ENCODE results near the gene GMCL2. TPM values are rescaled to one million over a fixed set of nuclear protein-coding genes. Genes with fewer than 3 reads are reported as not detected.

GMCL2 gene
- total RNA-seq, 1 donor from 2014 or later: not detected

GRCh38 chr5:178160176-178160575, 27.0 kb downstream of the GMCL2 start:
- Histone ChIP-seq H3K27me3 (ENCODE audit: low read depth) (peaks cover 15% of the 10 kb centered on the region), H3K9me3 (no peaks in the 10 kb centered on the region), H3K27ac (no peak overlapping the region), H3K36me3 (no peaks in the 10 kb centered on the region), H3K4me1 (peaks cover 9% of the 10 kb centered on the region), H3K4me3 (no peak overlapping the region)
- intact Hi-C loops (cut with DNase I): loop anchor here (5.0 kb wide), 1 partner anchor 83 kb away; no protein-coding TSS in a partner anchor
- no peak for TF ChIP-seq CTCF (IDR thresholded peaks at IDR 0.05)
- DNase-seq (no peak), ATAC-seq (no peak)

GRCh38 chr5:178155065-178155464, 32.1 kb downstream of the GMCL2 start:
- H3K27ac ChIP-seq: no peak overlapping the region
- H3K27me3 ChIP-seq (ENCODE audit: low read depth): no peaks in the 10 kb centered on the region
- no peak for DNase-seq
- no peaks in the 10 kb centered on the region for H3K9me3 ChIP-seq
- peaks cover 15% of the 10 kb centered on the region for H3K36me3 ChIP-seq
- peaks cover 26% of the 10 kb centered on the region for H3K4me1 ChIP-seq
- ATAC-seq: no peak
- no peak for TF ChIP-seq CTCF (IDR thresholded peaks at IDR 0.05)
- intact Hi-C loops (cut with DNase I): no loop called here
- H3K4me3 ChIP-seq: no peak overlapping the region

DNA sequence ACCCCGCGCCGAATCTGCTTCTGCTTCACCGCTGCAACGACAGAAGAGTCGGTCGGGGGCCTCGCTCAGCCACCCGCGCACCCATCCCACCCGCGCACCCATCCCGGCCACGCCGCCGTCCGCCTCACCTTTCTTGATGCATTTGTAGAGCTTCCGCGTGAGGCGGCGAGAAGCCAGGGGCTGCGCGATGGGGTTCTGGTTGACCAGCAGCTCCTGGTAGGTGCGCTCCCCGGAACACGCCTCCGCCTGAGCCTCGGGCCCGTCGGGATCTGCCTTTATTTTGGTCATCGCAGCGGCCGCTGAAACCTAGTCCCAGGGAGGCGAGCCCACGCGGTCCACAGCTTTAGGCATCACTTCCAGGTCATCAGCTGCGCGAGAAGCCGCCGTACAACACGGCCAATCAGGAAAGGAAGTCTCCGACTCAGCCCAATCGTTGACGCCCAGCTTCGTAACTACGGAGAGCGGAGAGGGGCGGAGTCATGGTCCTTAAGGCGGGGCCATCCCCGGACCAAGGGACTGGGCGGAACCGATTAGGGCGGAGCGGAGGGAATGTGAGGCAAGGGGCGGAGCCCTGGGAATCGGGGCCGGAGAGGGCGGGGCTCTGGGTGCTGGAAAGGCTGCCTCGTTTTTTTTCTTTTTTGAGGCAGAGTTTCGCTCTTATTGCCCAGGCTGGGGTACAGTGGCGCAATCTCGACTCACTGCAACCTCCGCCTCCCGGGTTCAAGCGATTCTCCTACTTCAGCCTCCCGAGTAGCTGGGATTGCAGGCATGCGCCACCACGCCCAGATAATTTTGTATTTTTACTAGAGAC, 33.4 kb downstream of the GMCL2 start, which contains the start of gene NHP2:
Gene NHP2, minus strand, starts transcription at position 356 of the 811 bp plus-strand sequence. Its CDS starts 68 bp downstream, at position 288.
- no peak for TF ChIP-seq CTCF (IDR thresholded peaks at IDR 0.05)
- DNase-seq (peak; percentile 99), ATAC-seq (peak; percentile 100)
- Histone ChIP-seq H3K36me3 (peaks cover 29% of the 10 kb centered on the region), H3K27me3 (ENCODE audit: low read depth) (no peaks in the 10 kb centered on the region), H3K9me3 (no peaks in the 10 kb centered on the region), H3K4me3 (peak within 1 kb of the TSS; percentile 83), H3K4me1 (peaks cover 26% of the 10 kb centered on the region), H3K27ac (peak within 1 kb of the TSS; percentile 77)
- intact Hi-C loops (cut with DNase I): no loop called here

DNA sequence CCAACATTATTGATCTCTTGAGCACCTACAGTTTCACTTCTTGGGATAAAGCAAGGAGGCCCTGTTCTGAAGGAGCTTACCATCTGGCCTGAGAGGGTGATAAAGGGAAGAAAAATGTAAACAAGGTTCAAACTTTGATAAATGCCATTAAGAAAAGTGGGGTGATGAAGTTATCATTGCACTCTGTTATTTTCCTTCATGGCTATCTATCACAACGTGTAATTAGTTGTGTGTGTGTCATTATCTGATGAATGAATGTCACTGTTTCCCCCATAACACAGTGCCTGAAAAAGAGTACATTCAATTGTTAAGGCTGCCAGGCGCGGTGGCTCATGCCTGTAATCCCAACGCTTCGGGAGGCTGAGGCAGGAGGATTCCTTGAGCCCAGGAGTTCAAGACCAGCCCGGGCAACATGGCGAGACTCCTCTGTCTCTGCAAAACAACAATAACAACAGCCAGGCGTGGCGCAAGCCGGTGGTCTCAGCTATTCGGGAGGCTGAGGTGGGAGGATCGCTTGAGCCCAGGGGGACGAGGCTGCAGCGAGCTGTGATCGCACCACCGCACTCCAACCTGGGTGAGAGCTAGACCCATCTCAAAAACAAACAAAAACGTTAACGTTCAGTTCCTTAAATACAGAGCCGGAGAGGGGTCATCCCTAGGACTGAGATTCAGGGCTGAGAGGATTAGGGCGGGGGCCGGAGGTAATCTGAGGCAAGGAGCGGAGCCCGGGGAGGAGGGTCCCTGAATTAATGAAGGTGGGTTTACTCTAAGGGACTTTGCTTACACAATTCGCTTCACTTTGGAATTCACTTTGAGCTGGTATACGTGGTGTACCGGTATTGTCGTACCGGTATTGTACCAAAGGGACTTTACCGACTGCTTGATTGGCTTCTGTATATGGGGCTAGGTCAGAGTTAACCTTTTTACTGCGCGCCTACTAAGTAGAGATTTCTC, 34.4 kb downstream of the GMCL2 start:
- no peak for DNase-seq
- ATAC-seq: no peak
- H3K27ac ChIP-seq: peak overlapping the region; percentile 77
- H3K36me3 ChIP-seq: peaks cover 38% of the 10 kb centered on the region
- peak overlapping the region; percentile 83 for H3K4me3 ChIP-seq
- TF ChIP-seq CTCF (IDR thresholded peaks at IDR 0.05): no peak
- intact Hi-C loops (cut with DNase I): no loop called here
- H3K4me1 ChIP-seq: peaks cover 26% of the 10 kb centered on the region
- no peaks in the 10 kb centered on the region for H3K27me3 ChIP-seq (ENCODE audit: low read depth)
- no peaks in the 10 kb centered on the region for H3K9me3 ChIP-seq

GRCh38 chr5:178150977-178151734, 36.0 kb downstream of the GMCL2 start:
- H3K36me3 ChIP-seq: peaks cover 55% of the 10 kb centered on the region
- ATAC-seq: no peak
- no peaks in the 10 kb centered on the region for H3K9me3 ChIP-seq
- H3K4me3 ChIP-seq: no peak overlapping the region
- intact Hi-C loops (cut with DNase I): no loop called here
- no peaks in the 10 kb centered on the region for H3K27me3 ChIP-seq (ENCODE audit: low read depth)
- DNase-seq: no peak
- H3K27ac ChIP-seq: no peak overlapping the region
- peaks cover 26% of the 10 kb centered on the region for H3K4me1 ChIP-seq
- TF ChIP-seq CTCF (IDR thresholded peaks at IDR 0.05): no peak
